Calu3 (cell line): ENCODE results near the gene ULK3. TPM values are rescaled to one million over a fixed set of nuclear protein-coding genes. Genes with fewer than 3 reads are reported as not detected.
A peak's percentile ranks its signal among the peaks of the same experiment; 100 is the strongest.

Experiments
- BruUV-seq: library from RNA; stranded (reverse); fragments of 400-500 nt; replicated peaks from 2 replicates; lab custom pipeline; 2021; lab: Mats Ljungman, UMichigan
- CTCF ChIA-PET: fragments of 300-600 bp; sonication (Branson Sonifier 250); formaldehyde crosslinking; loops from one replicate; lab custom pipeline; 2022; ENCODE audit warnings: antibody characterized with exemption; lab: Charles Lee
- DNase-seq: peaks from one replicate; pipeline ENCODE4 v3.0.0; 2022
- H3K27ac Mint-ChIP-seq: one replicate; pipeline ENCODE4 v1.8.0; 2022; ENCODE audit warnings: mixed read lengths; ENCODE audit not compliant: unreplicated experiment
- H3K27me3 Mint-ChIP-seq: one replicate; pipeline ENCODE4 v1.8.0; 2022; ENCODE audit warnings: mixed read lengths; ENCODE audit not compliant: unreplicated experiment
- H3K36me3 Mint-ChIP-seq: one replicate; pipeline ENCODE4 v1.8.0; 2022; ENCODE audit warnings: mild to moderate bottlenecking, moderate library complexity, mixed read lengths; ENCODE audit not compliant: insufficient read depth, unreplicated experiment
- H3K4me1 Mint-ChIP-seq: one replicate; pipeline ENCODE4 v1.8.0; 2022; ENCODE audit warnings: mild to moderate bottlenecking, low read depth, mixed read lengths; ENCODE audit not compliant: unreplicated experiment
- H3K4me3 Mint-ChIP-seq: one replicate; pipeline ENCODE4 v1.8.0; 2022; ENCODE audit warnings: mild to moderate bottlenecking, low read depth, moderate library complexity, mixed read lengths; ENCODE audit not compliant: unreplicated experiment
- H3K9me3 Mint-ChIP-seq: one replicate; pipeline ENCODE4 v1.8.0; 2022; ENCODE audit warnings: low read depth, mixed read lengths; ENCODE audit not compliant: unreplicated experiment
- intact Hi-C: fragments of 100-400 bp; cut with micrococcal nuclease; formaldehyde crosslinking; loops from one replicate; pipeline ENCODE4 v1.10.0; 2022; ENCODE audit not compliant: unreplicated experiment
- total RNA-seq: library from RNA; stranded (reverse); gene quantifications from 2 replicates; pipeline ENCODE4 v1.2.3, GENCODE V29; 2022
- TF ChIP-seq, protein P1 (sequence below): fragments of 200-600 bp; IDR thresholded peaks from one replicate; pipeline ENCODE4 v1.8.0; 2022; ENCODE audit warnings: antibody characterized with exemption; ENCODE audit not compliant: unreplicated experiment

ULK3 gene
- total RNA-seq, 1 experiment from 2014 or later = 33.8 TPM

DNA sequence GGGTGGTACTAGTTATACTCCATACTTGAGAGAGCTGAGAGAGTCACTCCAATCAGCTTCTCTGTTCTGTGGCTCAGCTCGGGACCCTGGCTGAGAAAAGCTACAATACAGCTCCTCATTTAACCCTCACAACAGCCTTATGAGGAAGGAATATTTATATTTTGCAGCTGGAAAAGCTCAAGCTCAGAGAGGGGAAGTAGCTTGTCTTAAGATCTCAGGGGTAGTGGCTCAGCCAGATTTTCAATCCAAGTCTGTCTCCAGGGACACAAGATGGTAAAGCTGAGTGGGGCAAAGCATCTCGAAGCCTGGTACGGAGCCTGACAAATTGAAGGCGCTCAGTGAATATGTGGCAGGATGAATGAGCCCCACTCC is 15.4 kb upstream of the ULK3 start:
- intact Hi-C loops = no loop called here
- TF ChIP-seq, protein P1, sequence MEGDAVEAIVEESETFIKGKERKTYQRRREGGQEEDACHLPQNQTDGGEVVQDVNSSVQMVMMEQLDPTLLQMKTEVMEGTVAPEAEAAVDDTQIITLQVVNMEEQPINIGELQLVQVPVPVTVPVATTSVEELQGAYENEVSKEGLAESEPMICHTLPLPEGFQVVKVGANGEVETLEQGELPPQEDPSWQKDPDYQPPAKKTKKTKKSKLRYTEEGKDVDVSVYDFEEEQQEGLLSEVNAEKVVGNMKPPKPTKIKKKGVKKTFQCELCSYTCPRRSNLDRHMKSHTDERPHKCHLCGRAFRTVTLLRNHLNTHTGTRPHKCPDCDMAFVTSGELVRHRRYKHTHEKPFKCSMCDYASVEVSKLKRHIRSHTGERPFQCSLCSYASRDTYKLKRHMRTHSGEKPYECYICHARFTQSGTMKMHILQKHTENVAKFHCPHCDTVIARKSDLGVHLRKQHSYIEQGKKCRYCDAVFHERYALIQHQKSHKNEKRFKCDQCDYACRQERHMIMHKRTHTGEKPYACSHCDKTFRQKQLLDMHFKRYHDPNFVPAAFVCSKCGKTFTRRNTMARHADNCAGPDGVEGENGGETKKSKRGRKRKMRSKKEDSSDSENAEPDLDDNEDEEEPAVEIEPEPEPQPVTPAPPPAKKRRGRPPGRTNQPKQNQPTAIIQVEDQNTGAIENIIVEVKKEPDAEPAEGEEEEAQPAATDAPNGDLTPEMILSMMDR = no peak
- CTCF ChIA-PET = interaction anchor here (0.9 to 1.7 kb wide), 2 partner anchors 10 to 43 kb away, joined by 6 to 7 read pairs; no protein-coding TSS in a partner anchor
- H3K9me3 Mint-ChIP-seq = no peaks in the 10 kb centered on the region
- H3K4me3 Mint-ChIP-seq = no peak overlapping the region
- no peak for DNase-seq
- H3K27ac Mint-ChIP-seq = no peak overlapping the region
- peaks cover 21% of the 10 kb centered on the region for H3K36me3 Mint-ChIP-seq
- BruUV-seq = no TSS peak
- peaks cover 33% of the 10 kb centered on the region for H3K4me1 Mint-ChIP-seq
- H3K27me3 Mint-ChIP-seq = no peaks in the 10 kb centered on the region

DNA sequence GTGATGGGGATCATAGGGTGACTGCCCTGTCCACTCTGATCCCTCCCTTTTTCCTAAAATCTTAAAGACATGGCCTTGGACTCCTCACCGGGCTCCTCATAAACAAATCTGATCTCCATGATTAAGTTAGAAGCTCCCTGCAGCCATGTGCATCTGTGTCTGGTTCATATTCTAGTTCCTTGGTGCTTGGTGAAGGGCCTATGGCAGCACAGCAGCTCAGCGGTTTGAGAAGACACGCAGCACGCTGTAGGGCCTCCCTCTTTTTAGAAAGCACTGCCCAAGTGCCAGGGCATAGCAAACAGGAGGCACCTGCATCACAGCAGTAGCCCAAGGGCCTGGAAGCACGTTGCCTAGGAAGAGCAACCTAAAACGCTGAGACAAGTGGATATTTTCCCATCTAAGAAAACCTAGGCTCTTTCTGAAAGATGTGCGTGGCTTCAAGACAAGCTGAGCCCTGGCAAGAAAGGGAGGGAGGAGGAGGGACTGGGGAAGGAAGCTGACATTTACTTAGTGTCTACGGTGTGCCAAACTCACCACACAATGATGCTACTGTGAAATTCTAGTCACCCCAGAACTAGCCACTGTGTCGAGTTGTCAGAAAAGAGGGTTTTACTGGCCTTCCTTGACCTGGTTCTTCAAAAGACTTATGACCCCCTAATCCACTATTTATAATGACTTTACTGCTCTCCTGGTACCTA is 14.9 kb upstream of the ULK3 start:
- intact Hi-C loops = no loop called here
- H3K36me3 Mint-ChIP-seq = peaks cover 24% of the 10 kb centered on the region
- H3K4me3 Mint-ChIP-seq = no peak overlapping the region
- no peak for DNase-seq
- TF ChIP-seq, protein P1 = no peak
- peaks cover 30% of the 10 kb centered on the region for H3K4me1 Mint-ChIP-seq
- no peaks in the 10 kb centered on the region for H3K27me3 Mint-ChIP-seq
- BruUV-seq = no TSS peak
- H3K27ac Mint-ChIP-seq = no peak overlapping the region
- no peaks in the 10 kb centered on the region for H3K9me3 Mint-ChIP-seq
- CTCF ChIA-PET = interaction anchor here (0.9 to 1.7 kb wide), 3 partner anchors 10 to 44 kb away, joined by 3 to 7 read pairs (median 6); partner anchors contain the start of gene ULK3

GRCh38 chr15:74857082-74857655 is 14.2 kb upstream of the ULK3 start:
- H3K9me3 Mint-ChIP-seq = no peaks in the 10 kb centered on the region
- H3K4me1 Mint-ChIP-seq = peaks cover 30% of the 10 kb centered on the region
- DNase-seq = no peak
- no TSS peak for BruUV-seq
- CTCF ChIA-PET = interaction anchor here (1.6 to 1.7 kb wide), 2 partner anchors 11 to 15 kb away, joined by 3 to 6 read pairs; partner anchors contain the start of gene ULK3
- peak overlapping the region; percentile 41 for H3K27ac Mint-ChIP-seq
- no peaks in the 10 kb centered on the region for H3K27me3 Mint-ChIP-seq
- H3K36me3 Mint-ChIP-seq = peaks cover 24% of the 10 kb centered on the region
- intact Hi-C loops = no loop called here
- no peak overlapping the region for H3K4me3 Mint-ChIP-seq
- TF ChIP-seq, protein P1 = no peak

GRCh38 chr15:74856537-74856936 is 13.6 kb upstream of the ULK3 start:
- no peak overlapping the region for H3K4me3 Mint-ChIP-seq
- TF ChIP-seq, protein P1 = no peak
- H3K27me3 Mint-ChIP-seq = no peaks in the 10 kb centered on the region
- no peaks in the 10 kb centered on the region for H3K9me3 Mint-ChIP-seq
- peaks cover 27% of the 10 kb centered on the region for H3K36me3 Mint-ChIP-seq
- intact Hi-C loops = no loop called here
- CTCF ChIA-PET = interaction anchor here (0.7 to 1.6 kb wide), 2 partner anchors 14 to 76 kb away, joined by 3 to 5 read pairs; partner anchors contain the start of gene ULK3
- no peak for DNase-seq
- H3K4me1 Mint-ChIP-seq = peaks cover 30% of the 10 kb centered on the region
- H3K27ac Mint-ChIP-seq = peak overlapping the region; percentile 41
- BruUV-seq = no TSS peak
